ENCODE results near the gene STRBP. TPM values are rescaled to one million over a fixed set of nuclear protein-coding genes. Genes with fewer than 3 reads are reported as not detected.

Gene STRBP
- total RNA-seq, 2 donors from 2014 or later = 2.8 to 3.3 TPM

DNA sequence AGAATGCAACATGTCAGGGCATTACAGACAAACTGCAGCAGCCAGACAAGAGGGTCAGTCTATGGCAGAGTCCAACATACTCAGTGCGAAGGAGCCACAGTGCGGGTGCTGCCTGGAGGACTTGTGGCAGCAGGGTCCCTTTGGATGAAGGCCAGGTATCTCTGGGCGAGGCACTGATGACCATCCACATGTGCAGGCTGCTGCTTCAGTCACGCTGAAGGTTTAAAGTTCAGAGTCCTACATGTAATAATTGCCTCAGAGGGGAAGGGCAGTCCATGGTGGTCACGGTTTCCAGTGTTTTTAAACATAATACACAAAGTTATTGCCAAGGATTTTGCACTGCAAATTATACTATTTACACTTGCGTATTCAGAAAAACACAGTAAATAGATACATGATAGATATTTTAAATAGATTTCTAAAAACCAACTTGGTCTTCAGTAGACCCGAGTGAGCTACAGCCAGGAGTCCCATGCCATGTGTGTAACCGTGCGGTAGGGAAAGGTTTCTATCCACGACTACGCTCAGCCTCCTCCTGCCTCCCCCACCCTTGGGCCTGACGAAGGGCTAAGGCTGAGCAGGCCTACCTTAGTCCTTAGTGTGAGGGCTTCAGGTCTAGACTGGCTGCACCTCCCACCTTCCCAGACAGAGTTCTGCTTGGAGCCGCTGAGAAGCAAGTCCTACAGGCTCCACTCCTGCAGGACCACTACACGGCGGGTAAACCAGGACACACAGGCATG is 158.7 kb downstream of the STRBP start:
- no peak for DNase-seq (ENCODE audit: low spot score)
- no peaks in the 10 kb centered on the region for H3K9me3 ChIP-seq
- H3K27ac ChIP-seq = no peak overlapping the region
- H3K4me3 ChIP-seq = no peak overlapping the region
- H3K27me3 ChIP-seq (replicated peaks; ENCODE audit: insufficient read depth) = no peaks in the 10 kb centered on the region
- peaks cover 21% of the 10 kb centered on the region for H3K36me3 ChIP-seq
- TF ChIP-seq, protein P1, sequence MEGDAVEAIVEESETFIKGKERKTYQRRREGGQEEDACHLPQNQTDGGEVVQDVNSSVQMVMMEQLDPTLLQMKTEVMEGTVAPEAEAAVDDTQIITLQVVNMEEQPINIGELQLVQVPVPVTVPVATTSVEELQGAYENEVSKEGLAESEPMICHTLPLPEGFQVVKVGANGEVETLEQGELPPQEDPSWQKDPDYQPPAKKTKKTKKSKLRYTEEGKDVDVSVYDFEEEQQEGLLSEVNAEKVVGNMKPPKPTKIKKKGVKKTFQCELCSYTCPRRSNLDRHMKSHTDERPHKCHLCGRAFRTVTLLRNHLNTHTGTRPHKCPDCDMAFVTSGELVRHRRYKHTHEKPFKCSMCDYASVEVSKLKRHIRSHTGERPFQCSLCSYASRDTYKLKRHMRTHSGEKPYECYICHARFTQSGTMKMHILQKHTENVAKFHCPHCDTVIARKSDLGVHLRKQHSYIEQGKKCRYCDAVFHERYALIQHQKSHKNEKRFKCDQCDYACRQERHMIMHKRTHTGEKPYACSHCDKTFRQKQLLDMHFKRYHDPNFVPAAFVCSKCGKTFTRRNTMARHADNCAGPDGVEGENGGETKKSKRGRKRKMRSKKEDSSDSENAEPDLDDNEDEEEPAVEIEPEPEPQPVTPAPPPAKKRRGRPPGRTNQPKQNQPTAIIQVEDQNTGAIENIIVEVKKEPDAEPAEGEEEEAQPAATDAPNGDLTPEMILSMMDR (IDR thresholded peaks at IDR 0.05) = no peak
- ATAC-seq (ENCODE audit: insufficient number of reproducible peaks, low FRiP score, low read depth) = no peak
- H3K4me1 ChIP-seq (ENCODE audit: control insufficient read depth in 1 of 2, low read depth in 2 of 2) = peaks cover 0 to 10% of the 10 kb centered on the region in 2 donors

DNA sequence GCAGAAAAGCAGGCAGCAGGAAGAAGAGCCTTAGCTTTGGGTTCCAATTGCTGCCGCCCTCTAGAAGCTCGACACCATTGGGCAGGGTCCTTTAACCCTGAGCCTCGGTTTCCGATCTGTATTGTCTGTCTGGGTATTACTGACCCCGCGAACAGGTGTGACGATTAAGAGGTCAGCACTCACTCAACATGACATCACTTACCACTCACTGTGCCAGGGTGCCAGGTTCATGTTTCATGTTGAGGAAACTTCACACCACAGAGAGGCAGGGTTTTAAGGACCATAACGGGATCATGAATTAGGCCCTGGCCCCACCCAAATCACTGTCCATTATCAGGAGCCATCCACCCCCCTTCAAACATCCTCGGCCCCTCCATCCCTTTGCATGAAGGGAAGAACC is 159.4 kb downstream of the STRBP start:
- no peaks in the 10 kb centered on the region for H3K9me3 ChIP-seq
- DNase-seq (ENCODE audit: low spot score) (no peak), ATAC-seq (ENCODE audit: insufficient number of reproducible peaks, low FRiP score, low read depth) (no peak)
- H3K27ac ChIP-seq = no peak overlapping the region
- H3K36me3 ChIP-seq = peaks cover 23% of the 10 kb centered on the region
- TF ChIP-seq, protein P1 (IDR thresholded peaks at IDR 0.05) = no peak
- H3K4me3 ChIP-seq = no peak overlapping the region
- H3K4me1 ChIP-seq (ENCODE audit: control insufficient read depth in 1 of 2, low read depth in 2 of 2) = peaks cover 0 to 8% of the 10 kb centered on the region in 2 donors
- H3K27me3 ChIP-seq (replicated peaks; ENCODE audit: insufficient read depth) = no peaks in the 10 kb centered on the region

DNA sequence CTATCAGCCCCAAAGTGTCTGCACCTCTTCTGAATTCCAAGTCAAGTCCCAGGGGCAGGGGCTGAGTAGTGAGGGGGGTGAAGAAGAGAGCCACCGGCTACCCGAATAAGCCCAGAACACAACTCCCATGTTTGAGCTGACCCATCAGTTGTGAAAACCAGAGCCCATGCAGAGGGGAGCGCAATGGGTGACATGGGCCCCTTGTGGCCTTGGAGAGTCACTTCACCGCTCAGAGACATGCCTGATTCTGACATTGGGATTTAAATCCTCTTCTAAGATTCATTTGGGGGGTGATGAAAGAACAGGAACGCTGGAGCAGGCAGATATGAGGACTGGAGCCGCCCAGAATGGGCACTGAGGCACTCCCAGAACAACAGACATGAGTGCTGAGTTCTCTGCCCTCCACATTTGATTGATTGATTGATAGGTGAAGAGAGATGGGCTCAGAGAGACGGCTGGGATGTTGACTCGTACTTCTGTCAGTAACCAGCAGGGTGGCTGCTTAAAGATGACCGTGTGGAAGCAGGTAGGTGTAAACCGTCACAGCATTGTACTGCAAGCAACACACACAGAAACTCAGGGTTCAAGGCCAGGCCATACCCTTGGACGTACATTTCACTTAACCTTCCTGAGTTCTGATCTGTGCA is 160.6 kb downstream of the STRBP start:
- ATAC-seq (ENCODE audit: insufficient number of reproducible peaks, low FRiP score, low read depth) = no peak
- Histone ChIP-seq H3K36me3 (peaks cover 30% of the 10 kb centered on the region), H3K27me3 (replicated peaks; ENCODE audit: insufficient read depth) (no peaks in the 10 kb centered on the region), H3K27ac (no peak overlapping the region), H3K4me1 (ENCODE audit: control insufficient read depth in 1 of 2, low read depth in 2 of 2) (peaks cover 0 to 8% of the 10 kb centered on the region in 2 donors), H3K9me3 (no peaks in the 10 kb centered on the region), H3K4me3 (no peak overlapping the region)
- TF ChIP-seq, protein P1 (IDR thresholded peaks at IDR 0.05) = peak; percentile 12
- no peak for DNase-seq (ENCODE audit: low spot score)

DNA sequence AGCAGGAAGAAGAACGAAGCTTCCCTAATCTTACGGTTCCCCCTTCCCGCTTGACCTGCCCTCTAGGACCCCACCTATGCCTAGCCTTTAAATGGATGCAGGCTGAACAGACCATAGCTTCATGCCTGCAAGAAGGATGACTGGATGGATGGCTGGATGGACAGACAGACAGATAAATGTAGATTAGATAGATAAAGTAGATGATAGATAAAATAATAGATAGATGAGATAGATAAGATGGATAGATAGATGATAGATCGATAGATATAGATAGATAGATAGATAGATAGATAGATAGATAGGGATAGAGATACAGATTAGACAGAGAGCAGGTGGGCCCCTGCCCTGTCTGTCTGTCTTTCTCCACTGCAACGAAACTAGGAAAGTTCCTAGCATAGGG is 162.9 kb downstream of the STRBP start:
- ATAC-seq (ENCODE audit: insufficient number of reproducible peaks, low FRiP score, low read depth) = no peak
- Histone ChIP-seq H3K4me3 (no peak overlapping the region), H3K9me3 (no peaks in the 10 kb centered on the region), H3K27me3 (replicated peaks; ENCODE audit: insufficient read depth) (no peaks in the 10 kb centered on the region), H3K36me3 (peaks cover 45% of the 10 kb centered on the region), H3K27ac (no peak overlapping the region), H3K4me1 (ENCODE audit: control insufficient read depth in 1 of 2, low read depth in 2 of 2) (peaks cover 0 to 8% of the 10 kb centered on the region in 2 donors)
- TF ChIP-seq, protein P1 (IDR thresholded peaks at IDR 0.05) = no peak
- DNase-seq (ENCODE audit: low spot score) = no peak

DNA sequence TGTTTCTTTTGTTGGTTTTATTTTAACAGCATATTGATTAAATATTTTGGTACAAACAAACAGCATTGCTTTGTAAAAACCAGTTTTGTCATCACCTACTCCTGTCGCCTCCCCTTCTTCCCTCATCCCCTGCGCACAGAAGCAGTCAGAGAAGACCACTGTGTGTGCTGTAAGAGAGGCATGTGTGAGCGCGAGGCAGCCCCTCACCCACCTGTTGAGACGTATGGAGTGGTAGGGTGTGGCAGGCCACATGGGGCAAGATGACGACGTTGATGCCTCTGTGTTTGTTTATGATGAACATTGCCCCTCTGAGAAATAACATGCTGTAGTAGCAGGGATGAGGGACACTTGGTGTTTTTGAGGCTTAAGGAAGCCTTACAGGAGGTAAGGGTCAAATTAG is 163.6 kb downstream of the STRBP start:
- Histone ChIP-seq H3K4me1 (ENCODE audit: control insufficient read depth in 1 of 2, low read depth in 2 of 2) (peaks cover 0 to 8% of the 10 kb centered on the region in 2 donors), H3K9me3 (no peaks in the 10 kb centered on the region), H3K27ac (no peak overlapping the region), H3K4me3 (no peak overlapping the region), H3K36me3 (peaks cover 50% of the 10 kb centered on the region), H3K27me3 (replicated peaks; ENCODE audit: insufficient read depth) (no peaks in the 10 kb centered on the region)
- DNase-seq (ENCODE audit: low spot score) = no peak
- TF ChIP-seq, protein P1 (IDR thresholded peaks at IDR 0.05) = no peak
- no peak for ATAC-seq (ENCODE audit: insufficient number of reproducible peaks, low FRiP score, low read depth)
